ENCODE data around the gene UGT2B28. TPM values are rescaled to one million over a fixed set of nuclear protein-coding genes. Genes with fewer than 3 reads are reported as not detected.
"Not testable (repeated sequence)": the region's sequence is repeated elsewhere in the genome, so short reads cannot be mapped to it uniquely, and the experiment has no call there.

The UGT2B28 gene
- total and polyA plus RNA-seq, 4 donors = not detected

DNA sequence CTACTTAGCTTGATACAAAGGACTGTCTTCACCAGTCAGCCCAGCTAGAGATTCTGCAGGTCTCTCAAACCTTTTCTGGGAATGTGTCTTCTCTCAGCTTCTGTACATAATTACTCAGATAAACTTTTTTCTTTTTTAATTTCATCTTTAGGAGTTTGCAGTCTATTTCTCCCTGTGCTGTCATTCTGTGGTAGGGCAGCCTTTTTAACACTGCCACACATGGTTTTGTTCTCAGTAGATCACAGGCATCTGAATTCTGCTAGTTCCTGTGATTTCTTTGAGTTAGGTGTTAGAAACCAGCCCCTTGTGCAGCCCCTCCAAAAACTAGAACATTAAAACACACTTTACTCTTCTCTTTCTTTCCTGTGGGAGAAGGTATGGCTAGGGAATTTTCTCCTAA lies 55.2 kb downstream of the UGT2B28 start:
- not testable (repeated sequence) for H3K4me1 ChIP-seq (ENCODE audit: control insufficient read depth in 4 of 4, insufficient read depth in 4 of 4, low read length in 3 of 4); H3K27ac ChIP-seq (ENCODE audit: low read depth in 1 of 2, low read length in 2 of 2); H3K36me3 ChIP-seq (ENCODE audit: control insufficient read depth in 4 of 4, insufficient read depth in 3 of 4, low read depth in 1 of 4, low read length in 3 of 4); DNase-seq (ENCODE audit: low spot score); H3K9ac ChIP-seq (ENCODE audit: low read depth in 1 of 2, low read length in 2 of 2); H3K9me3 ChIP-seq (ENCODE audit: control insufficient read depth in 4 of 4, low read length in 3 of 4); H3K4me3 ChIP-seq (ENCODE audit: low read depth in 1 of 3, low read length in 3 of 3); H3K27me3 ChIP-seq (ENCODE audit: control insufficient read depth in 4 of 4, insufficient read depth in 4 of 4, low read length in 3 of 4)
- TF ChIP-seq RAD21 (IDR thresholded peaks at IDR 0.05) (peak; percentile 46 to 61), CTCF (IDR thresholded peaks at IDR 0.05; ENCODE audit: low read depth, low read length, missing input control) (peak; percentile 42)

GRCh38 chr4:69343114-69343513 lies 62.8 kb downstream of the UGT2B28 start:
- not testable (repeated sequence) for H3K27ac ChIP-seq (ENCODE audit: low read depth in 1 of 2, low read length in 2 of 2); H3K27me3 ChIP-seq (ENCODE audit: control insufficient read depth in 4 of 4, insufficient read depth in 4 of 4, low read length in 3 of 4); H3K4me3 ChIP-seq (ENCODE audit: low read depth in 1 of 3, low read length in 3 of 3); H3K4me1 ChIP-seq (ENCODE audit: control insufficient read depth in 4 of 4, insufficient read depth in 4 of 4, low read length in 3 of 4); H3K36me3 ChIP-seq (ENCODE audit: control insufficient read depth in 4 of 4, insufficient read depth in 3 of 4, low read depth in 1 of 4, low read length in 3 of 4); DNase-seq (ENCODE audit: low spot score); H3K9me3 ChIP-seq (ENCODE audit: control insufficient read depth in 4 of 4, low read length in 3 of 4); H3K9ac ChIP-seq (ENCODE audit: low read depth in 1 of 2, low read length in 2 of 2)
- 72% methylated on average over 2 of the region's 2 CpGs for WGBS

DNA sequence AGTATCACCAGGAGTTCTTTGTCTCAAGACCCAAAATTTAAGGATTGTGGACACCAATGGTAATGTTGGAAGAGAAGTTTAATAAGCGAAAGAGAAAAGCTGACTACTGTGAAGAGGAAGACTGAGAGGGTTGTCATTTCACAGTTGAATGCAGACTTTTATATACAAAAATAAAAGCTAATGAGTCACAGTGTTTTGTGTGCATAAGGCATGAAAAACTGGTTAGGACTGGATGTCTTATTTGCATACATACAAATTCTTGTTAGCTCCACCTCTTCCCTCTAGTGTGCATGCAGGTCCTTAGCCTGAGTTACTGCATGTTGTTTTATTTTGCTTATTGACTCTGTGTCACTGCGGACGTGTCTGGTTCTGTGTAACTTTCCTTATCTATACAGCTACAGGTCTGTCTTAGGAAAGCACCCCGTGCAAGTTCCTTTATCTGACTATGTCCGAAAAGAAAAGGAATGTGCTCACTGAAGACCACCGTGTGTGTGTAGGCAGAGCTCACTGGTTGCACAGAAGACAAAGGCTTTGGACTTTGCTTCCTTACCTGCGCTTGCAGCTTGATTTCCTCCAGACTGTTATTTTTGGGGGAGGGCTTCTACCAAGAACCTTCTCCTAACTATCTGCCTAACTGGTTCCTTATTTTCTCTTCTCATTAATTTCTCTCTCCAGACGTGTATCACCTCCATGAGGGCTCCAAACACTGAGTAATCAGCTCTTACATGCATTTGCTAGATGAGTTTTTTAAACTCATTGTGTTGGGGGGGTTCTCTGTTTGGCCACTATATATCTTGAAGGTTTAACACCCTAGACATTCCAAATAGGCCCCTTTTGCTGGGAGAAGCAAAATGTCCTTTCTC lies 63.5 kb downstream of the UGT2B28 start:
- not testable (repeated sequence) for DNase-seq (ENCODE audit: low spot score); H3K36me3 ChIP-seq (ENCODE audit: control insufficient read depth in 4 of 4, insufficient read depth in 3 of 4, low read depth in 1 of 4, low read length in 3 of 4); H3K4me3 ChIP-seq (ENCODE audit: low read depth in 1 of 3, low read length in 3 of 3); H3K4me1 ChIP-seq (ENCODE audit: control insufficient read depth in 4 of 4, insufficient read depth in 4 of 4, low read length in 3 of 4); H3K9ac ChIP-seq (ENCODE audit: low read depth in 1 of 2, low read length in 2 of 2); H3K9me3 ChIP-seq (ENCODE audit: control insufficient read depth in 4 of 4, low read length in 3 of 4); H3K27ac ChIP-seq (ENCODE audit: low read depth in 1 of 2, low read length in 2 of 2); H3K27me3 ChIP-seq (ENCODE audit: control insufficient read depth in 4 of 4, insufficient read depth in 4 of 4, low read length in 3 of 4)
- WGBS = 19% methylated on average over 8 of the region's 8 CpGs

Other genes starting within 250 kb of the UGT2B28 start
- gene UGT2B7, start 184.0 kb upstream of the UGT2B28 start, total RNA-seq = 100 to 1,000 TPM in 1 of 2 donors, 1 to 10 TPM in 1; 5.9 to 185 TPM
- 100 to 1,000 TPM; 143 to 198 TPM for gene UGT2B7, start 184.0 kb upstream of the UGT2B28 start, polyA plus RNA-seq
- gene UGT2B11, start 65.7 kb upstream of the UGT2B28 start, total RNA-seq = 1 to 10 TPM in 1 of 2 donors, under 1 TPM in 1; 0.05 to 1.0 TPM
- gene UGT2B11, start 65.7 kb upstream of the UGT2B28 start, polyA plus RNA-seq = 1 to 10 TPM in 1 of 2 donors, under 1 TPM in 1; 0.39 to 3.3 TPM
- 1,000 to 10,000 TPM in 1 of 2 donors, 100 to 1,000 TPM in 1; 247 to 1,448 TPM for gene UGT2B4, start 215.4 kb downstream of the UGT2B28 start, total RNA-seq
- 100 to 1,000 TPM; 463 to 623 TPM for gene UGT2B4, start 215.4 kb downstream of the UGT2B28 start, polyA plus RNA-seq

Data from liver (tissue), 9 donors.